Tibial nerve (tissue), 4 donors: ENCODE results near the gene SYCE1.

Source experiments
- CTCF ChIP-seq, 5 experiments: fragments of 200-600 bp in 3 of 5; fragments of 450-650 bp in 2 of 5; sonication (generic) in 3 of 5; IDR thresholded peaks; one replicate each; pipeline ENCODE4 v1.5.1; 2016 to 2019; ENCODE audit warnings: antibody characterized with exemption in 5 of 5, mild to moderate bottlenecking in 3 of 5, moderate library complexity in 2 of 5
- EP300 ChIP-seq, 2 donors: sonication (generic); formaldehyde crosslinking; IDR thresholded peaks; one replicate each; pipeline ENCODE4 v1.6.1; 2017; ENCODE audit warnings: antibody characterized with exemption in 2 of 2, mild to moderate bottlenecking in 1 of 2
- POLR2A ChIP-seq, 2 donors: fragments of 450-650 bp; IDR thresholded peaks; one replicate each; pipeline ENCODE4 v1.6.1; 2017; ENCODE audit warnings: antibody characterized with exemption in 2 of 2, mild to moderate bottlenecking in 2 of 2, moderate library complexity in 2 of 2

GRCh38 chr10:133611079-133611478 lies 45.7 kb upstream of the SYCE1 start:
- no peak for TF ChIP-seq CTCF (IDR thresholded peaks at IDR 0.05)
- TF ChIP-seq POLR2A (IDR thresholded peaks at IDR 0.05) = no peak
- no peak for TF ChIP-seq EP300 (IDR thresholded peaks at IDR 0.05)
